ENCODE measurements around the gene AIM2.

Gene AIM2

DNA sequence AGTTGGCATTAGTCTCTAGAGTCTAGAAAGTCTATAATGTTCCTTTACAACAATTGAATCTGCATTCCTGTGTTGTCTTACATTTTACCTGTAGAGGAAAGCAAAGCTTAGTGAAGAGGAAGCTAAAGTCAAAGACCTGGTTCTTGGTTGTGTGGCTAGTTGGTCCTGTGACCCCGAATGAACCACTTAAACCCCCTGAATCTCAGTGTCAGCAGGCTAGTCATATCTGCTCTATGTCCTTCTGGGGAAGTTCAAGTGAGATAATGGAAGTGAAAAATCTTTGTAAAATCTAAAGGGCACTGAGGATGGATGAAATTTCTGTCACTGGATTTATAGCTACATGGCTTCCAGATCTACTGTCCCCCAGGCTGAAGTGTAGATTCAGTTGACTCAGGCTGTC is 24.0 kb upstream of the AIM2 start:
- no peak for TF ChIP-seq ZFX (IDR thresholded peaks at IDR 0.05)
- TF ChIP-seq, protein P1, sequence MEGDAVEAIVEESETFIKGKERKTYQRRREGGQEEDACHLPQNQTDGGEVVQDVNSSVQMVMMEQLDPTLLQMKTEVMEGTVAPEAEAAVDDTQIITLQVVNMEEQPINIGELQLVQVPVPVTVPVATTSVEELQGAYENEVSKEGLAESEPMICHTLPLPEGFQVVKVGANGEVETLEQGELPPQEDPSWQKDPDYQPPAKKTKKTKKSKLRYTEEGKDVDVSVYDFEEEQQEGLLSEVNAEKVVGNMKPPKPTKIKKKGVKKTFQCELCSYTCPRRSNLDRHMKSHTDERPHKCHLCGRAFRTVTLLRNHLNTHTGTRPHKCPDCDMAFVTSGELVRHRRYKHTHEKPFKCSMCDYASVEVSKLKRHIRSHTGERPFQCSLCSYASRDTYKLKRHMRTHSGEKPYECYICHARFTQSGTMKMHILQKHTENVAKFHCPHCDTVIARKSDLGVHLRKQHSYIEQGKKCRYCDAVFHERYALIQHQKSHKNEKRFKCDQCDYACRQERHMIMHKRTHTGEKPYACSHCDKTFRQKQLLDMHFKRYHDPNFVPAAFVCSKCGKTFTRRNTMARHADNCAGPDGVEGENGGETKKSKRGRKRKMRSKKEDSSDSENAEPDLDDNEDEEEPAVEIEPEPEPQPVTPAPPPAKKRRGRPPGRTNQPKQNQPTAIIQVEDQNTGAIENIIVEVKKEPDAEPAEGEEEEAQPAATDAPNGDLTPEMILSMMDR (conservative IDR thresholded peaks at IDR 0.05), result no peak
- no peak overlapping the region for H3K27ac ChIP-seq

DNA sequence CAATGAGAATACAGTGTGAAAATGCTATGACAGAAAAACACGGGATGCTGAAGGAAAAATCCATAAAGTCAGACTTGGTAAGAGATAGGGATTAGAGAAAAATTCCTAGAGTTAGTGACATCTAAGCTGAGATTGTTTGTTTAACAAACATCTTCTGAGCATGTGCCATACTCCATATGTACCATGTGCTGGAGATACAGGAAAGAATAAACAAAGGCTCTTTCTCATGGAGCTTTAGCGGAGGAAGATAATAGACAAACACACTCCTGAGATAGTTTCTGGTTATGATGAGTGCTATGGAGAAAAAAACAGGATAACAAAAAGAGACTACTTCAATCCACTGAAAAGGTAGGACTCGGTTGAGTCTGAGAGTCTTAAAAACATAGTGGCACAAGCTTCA is 22.0 kb upstream of the AIM2 start:
- no peak for TF ChIP-seq ZFX (IDR thresholded peaks at IDR 0.05)
- TF ChIP-seq, protein P1 (conservative IDR thresholded peaks at IDR 0.05), result no peak
- H3K27ac ChIP-seq, result no peak overlapping the region

DNA sequence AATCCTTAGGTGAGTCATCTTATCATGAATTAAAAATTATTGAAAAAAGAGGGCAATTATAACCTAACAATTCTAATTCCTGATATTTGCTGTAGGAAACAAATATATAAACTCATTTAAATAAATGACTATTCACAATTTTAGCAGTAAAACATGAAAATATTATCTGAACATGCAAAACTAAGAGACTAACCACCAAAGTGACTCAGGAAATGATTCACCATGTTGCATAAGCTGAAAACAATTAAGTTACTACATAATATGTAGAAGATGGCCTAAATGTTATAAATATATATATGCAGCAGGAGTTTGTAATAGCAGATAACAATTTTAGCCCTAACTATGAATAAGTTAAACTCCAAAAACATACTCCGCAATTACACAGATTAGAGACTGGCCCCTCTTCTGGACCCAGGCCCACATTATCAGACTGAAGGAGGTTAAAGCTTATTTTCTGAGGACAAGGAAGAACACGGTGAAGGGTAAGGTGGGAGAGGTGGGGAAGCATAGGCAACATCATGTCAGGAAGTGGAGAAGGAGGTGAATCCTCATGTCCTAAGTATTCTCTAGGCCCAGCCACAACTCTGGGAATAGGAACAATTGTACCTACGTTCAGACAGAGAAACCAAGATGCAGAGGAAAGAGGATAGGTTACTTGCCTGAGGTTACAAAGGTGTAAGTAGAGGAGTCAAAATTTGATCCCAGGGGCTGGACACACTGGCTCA is 15.6 kb upstream of the AIM2 start:
- no peak overlapping the region for H3K27ac ChIP-seq
- no peak for TF ChIP-seq ZFX (IDR thresholded peaks at IDR 0.05)
- TF ChIP-seq, protein P1 (conservative IDR thresholded peaks at IDR 0.05), result no peak

DNA sequence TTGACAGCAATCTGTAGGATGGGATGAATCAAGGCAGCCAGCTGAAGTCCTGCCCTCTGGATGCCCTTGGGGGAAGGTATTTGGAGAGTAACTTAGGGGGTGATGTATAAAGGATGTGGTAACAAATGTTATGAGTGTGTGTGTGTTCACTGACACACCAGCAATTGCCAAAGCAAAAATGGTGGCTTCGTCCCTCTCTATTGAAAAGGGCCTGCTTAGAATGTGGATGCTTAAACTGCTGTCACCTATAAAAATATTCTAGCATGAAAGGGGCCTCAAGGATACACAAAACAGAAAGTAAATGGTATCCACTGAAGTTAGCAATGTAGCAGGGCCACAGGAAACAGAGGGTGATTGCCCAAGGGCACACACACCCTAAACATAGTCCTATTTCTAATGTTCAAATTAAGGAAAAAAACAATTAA is 15.1 kb upstream of the AIM2 start:
- H3K27ac ChIP-seq, result no peak overlapping the region
- no peak for TF ChIP-seq ZFX (IDR thresholded peaks at IDR 0.05)
- TF ChIP-seq, protein P1 (conservative IDR thresholded peaks at IDR 0.05), result no peak

DNA sequence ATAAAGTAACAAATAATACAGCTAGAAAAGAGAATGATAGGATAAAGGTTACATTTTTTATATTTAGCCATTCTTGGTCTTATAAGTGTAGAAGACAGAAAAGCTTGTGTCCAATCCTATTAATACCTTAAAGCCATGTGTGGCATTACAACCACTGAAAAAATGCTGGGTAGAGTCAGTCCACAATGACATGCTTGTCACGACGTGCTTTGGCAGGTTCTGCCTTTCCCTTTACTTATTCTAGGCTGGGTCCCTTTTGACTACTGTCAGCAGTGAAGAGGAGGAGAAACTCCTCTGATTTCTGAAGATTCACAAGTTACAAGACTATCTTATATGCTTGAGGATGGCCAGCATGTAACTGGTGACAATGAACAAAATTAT is 14.6 kb upstream of the AIM2 start:
- TF ChIP-seq, protein P1 (conservative IDR thresholded peaks at IDR 0.05), result no peak
- no peak for TF ChIP-seq ZFX (IDR thresholded peaks at IDR 0.05)
- H3K27ac ChIP-seq, result no peak overlapping the region

DNA sequence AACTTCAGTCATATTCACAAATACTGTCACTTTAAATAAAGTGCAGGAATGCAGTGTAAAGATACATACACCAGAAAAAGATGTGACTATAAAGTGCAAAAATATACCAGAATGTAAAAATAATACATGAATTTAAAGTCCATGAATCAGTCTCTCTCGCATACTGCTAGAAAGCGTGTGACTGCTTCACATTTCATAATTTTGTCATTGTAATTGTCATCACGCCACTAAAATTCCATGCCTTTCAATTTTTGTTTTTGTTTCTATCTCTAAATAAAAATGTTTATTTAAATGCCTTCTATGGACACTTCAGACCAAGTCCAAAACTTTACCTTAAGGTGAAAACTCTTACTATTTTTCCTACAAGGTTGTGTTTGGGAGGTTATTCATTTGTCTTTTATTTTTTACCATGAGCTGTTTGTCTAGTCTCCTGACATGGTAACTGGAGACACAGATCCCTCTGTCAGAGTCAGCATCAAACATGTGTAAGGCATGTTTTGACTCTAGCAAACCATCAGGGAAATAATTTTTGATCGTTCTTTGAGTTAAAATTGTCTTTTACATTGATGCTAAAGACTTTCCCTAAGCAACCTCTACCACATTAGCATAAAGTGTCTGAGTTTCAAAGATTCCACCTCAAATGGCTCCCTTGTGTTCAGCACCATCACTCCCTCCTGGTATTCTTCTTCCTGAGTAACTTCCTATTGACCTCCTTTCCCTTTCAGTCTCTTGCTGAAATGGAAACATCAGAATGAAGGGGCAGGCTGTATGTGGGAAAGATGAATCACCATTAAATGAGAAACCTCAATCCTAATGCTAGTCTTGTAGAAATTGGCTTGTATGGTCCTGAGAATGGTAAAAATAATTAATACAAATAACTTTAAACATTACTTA is 14.0 kb upstream of the AIM2 start:
- TF ChIP-seq ZFX (IDR thresholded peaks at IDR 0.05), result no peak
- TF ChIP-seq, protein P1 (conservative IDR thresholded peaks at IDR 0.05), result no peak
- H3K27ac ChIP-seq, result no peak overlapping the region

DNA sequence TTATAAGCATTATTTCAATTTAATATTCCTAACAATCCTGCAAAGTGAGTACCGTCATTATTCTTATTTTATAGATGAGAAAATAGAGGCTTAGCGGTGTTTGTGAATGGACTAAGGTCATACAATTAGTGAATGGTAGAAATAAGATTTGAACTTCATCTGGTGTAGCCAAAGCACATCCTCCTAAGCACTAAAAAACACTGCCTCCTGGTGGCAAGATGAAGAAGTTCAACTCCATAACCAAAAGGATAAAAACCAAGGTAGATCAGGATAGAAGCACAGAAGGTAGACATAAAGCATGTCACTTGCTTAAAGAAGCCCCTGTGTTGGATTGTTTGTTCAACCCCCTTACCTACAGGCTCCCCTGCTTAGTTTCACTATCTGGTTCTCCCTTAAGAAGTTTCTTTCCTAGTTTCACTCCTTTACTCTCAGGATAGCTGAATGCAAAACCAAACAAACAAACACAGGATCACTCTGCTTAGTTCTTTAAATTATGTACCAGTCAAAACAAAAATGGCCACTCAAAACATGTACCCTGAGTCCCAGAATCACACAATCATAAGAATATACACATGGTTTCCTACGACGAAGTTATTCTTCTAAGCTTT is 12.7 kb upstream of the AIM2 start:
- TF ChIP-seq, protein P1 (conservative IDR thresholded peaks at IDR 0.05), result peak; percentile 87
- TF ChIP-seq ZFX (IDR thresholded peaks at IDR 0.05), result no peak
- H3K27ac ChIP-seq, result no peak overlapping the region
